HepG2 (cell line): Measurements from ENCODE around the gene GART. TPM values are rescaled to one million over a fixed set of nuclear protein-coding genes. Genes with fewer than 3 reads are reported as not detected.
A peak's percentile ranks its signal among the peaks of the same experiment; 100 is the strongest.

Experiments used
- ATAD3A ChIP-seq: sonication (generic); formaldehyde crosslinking; IDR thresholded peaks from 2 replicates; pipeline ENCODE4 v1.4.0; 2020; ENCODE audit warnings: missing genetic modification reagents
- DMTF1 ChIP-seq: sonication (generic); formaldehyde crosslinking; IDR thresholded peaks from 2 replicates; pipeline ENCODE4 v1.4.0; 2020; ENCODE audit warnings: mild to moderate bottlenecking, missing genetic modification reagents
- HDAC2 ChIP-seq: sonication (generic); formaldehyde crosslinking; IDR thresholded peaks from 2 replicates; pipeline ENCODE4 v1.4.0; 2020; ENCODE audit warnings: missing genetic modification reagents
- HDAC6 ChIP-seq: fragments of 200-600 bp; sonication (generic); IDR thresholded peaks from 2 replicates; pipeline ENCODE4 v1.7.0; 2017; ENCODE audit warnings: mild to moderate bottlenecking, antibody characterized with exemption, low read length, low read depth
- KDM2A ChIP-seq: sonication (generic); formaldehyde crosslinking; IDR thresholded peaks from 2 replicates; pipeline ENCODE4 v1.4.0; 2020; ENCODE audit warnings: low read depth, missing genetic modification reagents, borderline replicate concordance
- KMT2B ChIP-seq: IDR thresholded peaks from 2 replicates; pipeline ENCODE4 v1.6.1; 2016; ENCODE audit warnings: missing genetic modification reagents, missing compliant biosample characterization
- POLR2A ChIP-seq, 2 experiments: IDR thresholded peaks; 2 replicates each; pipeline ENCODE4 v1.6.1; 2011; ENCODE audit warnings: low read depth in 2 of 2, low read length in 2 of 2, mild to moderate bottlenecking in 1 of 2, moderate library complexity in 1 of 2; ENCODE audit not compliant: insufficient read depth in 1 of 2
- PRPF4 ChIP-seq: fragments of 200-400 bp; formaldehyde crosslinking; IDR thresholded peaks from 2 replicates; pipeline ENCODE4 v1.6.1; 2016; ENCODE audit warnings: low read length, low read depth; ENCODE audit not compliant: poor library complexity, severe bottlenecking
- RAD21 ChIP-seq: fragments of 450-650 bp; formaldehyde crosslinking; IDR thresholded peaks from 2 replicates; pipeline ENCODE4 v1.5.0; 2020; ENCODE audit warnings: mild to moderate bottlenecking
- RBAK ChIP-seq: sonication (generic); formaldehyde crosslinking; IDR thresholded peaks from 2 replicates; pipeline ENCODE4 v1.5.1; 2020; ENCODE audit warnings: mild to moderate bottlenecking, missing genetic modification reagents
- SRF ChIP-seq: IDR thresholded peaks from 2 replicates; pipeline ENCODE4 v1.6.1; 2011; ENCODE audit warnings: mild to moderate bottlenecking, low read depth, low read length, moderate library complexity
- TIGD3 ChIP-seq: sonication (generic); formaldehyde crosslinking; IDR thresholded peaks from 2 replicates; pipeline ENCODE4 v1.5.1; 2020; ENCODE audit warnings: mild to moderate bottlenecking, missing genetic modification reagents, borderline replicate concordance
- U2AF2 ChIP-seq: fragments of 200-400 bp; formaldehyde crosslinking; IDR thresholded peaks from 2 replicates; pipeline ENCODE4 v1.6.1; 2017; ENCODE audit warnings: low read depth, mild to moderate bottlenecking, low read length
- ZBTB3 ChIP-seq: sonication (generic); formaldehyde crosslinking; IDR thresholded peaks from 2 replicates; pipeline ENCODE4 v1.4.0; 2020; ENCODE audit warnings: low read depth, mild to moderate bottlenecking, moderate library complexity, missing genetic modification reagents, borderline replicate concordance
- ZNF232 ChIP-seq: sonication (generic); formaldehyde crosslinking; IDR thresholded peaks from 2 replicates; pipeline ENCODE4 v1.4.0; 2020; ENCODE audit warnings: missing genetic modification reagents, borderline replicate concordance
- ZNF280B ChIP-seq: sonication (generic); formaldehyde crosslinking; IDR thresholded peaks from 2 replicates; pipeline ENCODE4 v1.5.0; 2020; ENCODE audit warnings: missing genetic modification reagents, mild to moderate bottlenecking, borderline replicate concordance
- ZNF576 ChIP-seq: sonication (generic); formaldehyde crosslinking; IDR thresholded peaks from 2 replicates; pipeline ENCODE4 v1.4.0; 2020; ENCODE audit warnings: mild to moderate bottlenecking, missing genetic modification reagents
- ZNF878 ChIP-seq: sonication (generic); formaldehyde crosslinking; IDR thresholded peaks from 2 replicates; pipeline ENCODE4 v1.8.1; 2023; ENCODE audit warnings: mild to moderate bottlenecking, missing genetic modification reagents, moderate library complexity
- polyA plus RNA-seq, 8 experiments: library from polyadenylated mRNA; depleted of rRNA in 3 of 8; stranded (reverse) in 7 of 8; unstranded in 1 of 8; fragments of >200 nt; fragmentation: Illumina TruSeq in 4 of 8; extraction: Trizol in 4 of 8; gene quantifications; 2 replicates each; pipeline versions ENCODE4 v1.2.1 to v1.2.3, GENCODE V29; 2011 to 2016; ENCODE audit warnings: low read depth in 4 of 8, missing spikeins in 1 of 8, mixed read lengths in 1 of 8; ENCODE audit not compliant: insufficient read depth in 1 of 8
- total RNA-seq, 5 experiments: library from RNA; depleted of rRNA; stranded (reverse); fragments of >200 nt; fragmentation: Illumina TruSeq; extraction: Trizol; gene quantifications; 2 replicates each; pipeline ENCODE4 v1.2.3, GENCODE V29; 2016; ENCODE audit warnings: low read depth in 1 of 5
- TF ChIP-seq, protein P1 (sequence below): IDR thresholded peaks from 2 replicates; pipeline ENCODE4 v1.6.1; 2016; ENCODE audit warnings: missing genetic modification reagents, missing compliant biosample characterization
- TF ChIP-seq, protein P2 (sequence below): sonication (generic); formaldehyde crosslinking; IDR thresholded peaks from 2 replicates; pipeline ENCODE4 v1.8.0; 2022; ENCODE audit warnings: missing genetic modification reagents, mild to moderate bottlenecking, moderate library complexity, borderline replicate concordance

The GART gene
- total and polyA plus RNA-seq, 2 of the 13 experiments (the other 11 are each of a cell fraction or from before 2014, with no cell fraction given) = 17.9 to 109 TPM

DNA sequence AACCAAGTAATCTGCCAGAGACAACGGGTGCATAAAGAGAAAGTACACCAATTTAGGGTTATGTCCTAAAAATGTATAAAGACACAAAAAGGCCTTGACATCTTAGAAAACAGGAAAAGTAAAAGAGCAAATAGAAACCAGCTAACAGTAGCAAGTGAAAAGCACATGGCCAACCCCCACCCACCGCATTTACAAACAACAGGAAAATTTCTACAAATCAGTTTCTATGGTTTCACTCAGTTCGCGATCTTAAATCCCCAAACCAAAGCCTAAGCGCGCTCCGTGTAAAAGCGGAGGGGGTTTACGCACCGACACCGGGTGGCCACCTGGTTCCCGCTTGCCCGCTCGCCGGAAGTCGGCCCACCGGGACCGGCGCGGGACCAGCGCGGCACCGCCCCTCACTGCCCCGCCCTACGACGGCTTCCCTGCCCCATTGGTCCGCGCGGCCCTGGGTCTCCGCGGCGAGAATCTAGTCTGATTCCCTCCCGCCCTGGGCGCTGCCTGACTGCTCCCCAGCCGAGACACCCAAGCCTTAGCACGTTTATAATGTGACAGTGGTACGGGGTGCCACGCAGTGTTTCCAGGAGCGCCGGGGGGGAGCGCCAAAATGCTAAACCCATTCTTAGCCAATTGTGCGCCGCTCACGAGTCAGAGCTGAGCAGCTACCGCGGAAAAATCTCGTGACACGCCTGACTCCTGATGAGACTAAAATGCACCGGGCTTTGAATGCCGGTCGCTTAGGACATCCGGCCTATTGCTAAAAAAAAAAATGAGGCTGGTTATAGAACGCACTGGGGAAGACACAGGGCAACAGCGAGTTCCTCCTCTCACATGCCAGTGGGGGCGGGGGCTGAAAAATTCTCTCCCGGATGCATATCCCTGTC is at the start of gene GART (continued):
- TF ChIP-seq HDAC2 (peak; percentile 49; the same call in 1 of the 2 replicates), TIGD3 (CRISPR knock-in tag) (no peak), ZNF576 (CRISPR knock-in tag) (no peak), PRPF4 (no peak), KDM2A (CRISPR knock-in tag) (0 out of 2 replicates have a peak, but pooled peaks have one; percentile 10), KMT2B (CRISPR knock-in tag) (0 out of 2 replicates have a peak, but pooled peaks have one; percentile 23), ZNF280B (CRISPR knock-in tag) (peak; percentile 91; the same call in 1 of the 2 replicates), ZNF878 (0 out of 2 replicates have a peak, but pooled peaks have one; percentile 50), U2AF2 (peak; percentile 29; the same call in 1 of the 2 replicates), RBAK (CRISPR knock-in tag) (no peak), ZNF232 (CRISPR knock-in tag) (0 out of 2 replicates have a peak, but pooled peaks have one; percentile 5), HDAC6 (no peak), SRF (no peak), RAD21 (0 out of 2 replicates have a peak, but pooled peaks have one; percentile 17), ATAD3A (CRISPR knock-in tag) (no peak), DMTF1 (CRISPR knock-in tag) (no peak), POLR2A (IDR thresholded peaks at IDR 0.05; ENCODE audit: insufficient read depth in 1 of 2, low read depth in 2 of 2, low read length in 2 of 2) (peak; percentile 50 to 81), ZBTB3 (no peak)
- TF ChIP-seq, protein P1, sequence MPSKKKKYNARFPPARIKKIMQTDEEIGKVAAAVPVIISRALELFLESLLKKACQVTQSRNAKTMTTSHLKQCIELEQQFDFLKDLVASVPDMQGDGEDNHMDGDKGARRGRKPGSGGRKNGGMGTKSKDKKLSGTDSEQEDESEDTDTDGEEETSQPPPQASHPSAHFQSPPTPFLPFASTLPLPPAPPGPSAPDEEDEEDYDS (CRISPR knock-in tag) = peak; percentile 80
- TF ChIP-seq, protein P2, sequence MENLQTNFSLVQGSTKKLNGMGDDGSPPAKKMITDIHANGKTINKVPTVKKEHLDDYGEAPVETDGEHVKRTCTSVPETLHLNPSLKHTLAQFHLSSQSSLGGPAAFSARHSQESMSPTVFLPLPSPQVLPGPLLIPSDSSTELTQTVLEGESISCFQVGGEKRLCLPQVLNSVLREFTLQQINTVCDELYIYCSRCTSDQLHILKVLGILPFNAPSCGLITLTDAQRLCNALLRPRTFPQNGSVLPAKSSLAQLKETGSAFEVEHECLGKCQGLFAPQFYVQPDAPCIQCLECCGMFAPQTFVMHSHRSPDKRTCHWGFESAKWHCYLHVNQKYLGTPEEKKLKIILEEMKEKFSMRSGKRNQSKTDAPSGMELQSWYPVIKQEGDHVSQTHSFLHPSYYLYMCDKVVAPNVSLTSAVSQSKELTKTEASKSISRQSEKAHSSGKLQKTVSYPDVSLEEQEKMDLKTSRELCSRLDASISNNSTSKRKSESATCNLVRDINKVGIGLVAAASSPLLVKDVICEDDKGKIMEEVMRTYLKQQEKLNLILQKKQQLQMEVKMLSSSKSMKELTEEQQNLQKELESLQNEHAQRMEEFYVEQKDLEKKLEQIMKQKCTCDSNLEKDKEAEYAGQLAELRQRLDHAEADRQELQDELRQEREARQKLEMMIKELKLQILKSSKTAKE (CRISPR knock-in tag) = no peak; the same call in 1 of the 2 replicates
